GM12878 (cell line): ENCODE measurements around the gene STARD3.
A peak's percentile ranks its signal among the peaks of the same experiment; 100 is the strongest.

ENCODE experiments used
- ATF3 ChIP-seq: IDR thresholded peaks from 2 replicates; pipeline ENCODE4 v1.6.1; 2011; ENCODE audit warnings: low read depth, mild to moderate bottlenecking, low read length, moderate library complexity, borderline replicate concordance; ENCODE audit errors: extremely low read depth
- CREM ChIP-seq: IDR thresholded peaks from 2 replicates; pipeline ENCODE4 v1.6.1; 2014; ENCODE audit warnings: antibody characterized with exemption, low read depth
- CTCF ChIP-seq, 3 experiments: IDR thresholded peaks in 2 of 3; conservative IDR thresholded peaks in 1 of 3; 2 replicates each; pipeline ENCODE4 v1.5.1; 2011; ENCODE audit warnings: low read depth in 3 of 3, low read length in 3 of 3, mild to moderate bottlenecking in 3 of 3, control low read depth in 2 of 3, moderate library complexity in 2 of 3, inconsistent platforms in 1 of 3, mixed read lengths in 1 of 3; ENCODE audit not compliant: control insufficient read depth in 2 of 3, insufficient read depth in 1 of 3; ENCODE audit errors: extremely low read depth in 1 of 3
- EZH2 ChIP-seq: IDR thresholded peaks from 2 replicates; pipeline ENCODE4 v1.6.1; 2012; ENCODE audit warnings: low read depth, mild to moderate bottlenecking, control low read depth, inconsistent platforms, low read length, borderline replicate concordance; ENCODE audit not compliant: control insufficient read depth
- FOS ChIP-seq: IDR thresholded peaks from 3 replicates; pipeline ENCODE4 v1.6.1; 2011; ENCODE audit warnings: borderline replicate concordance; ENCODE audit not compliant: insufficient read length; ENCODE audit errors: extremely low read depth
- RCOR1 ChIP-seq: conservative IDR thresholded peaks from 2 replicates; pipeline ENCODE4 v1.6.1; 2012; ENCODE audit warnings: low read depth, low read length, improper control_type of control experiment
- REST ChIP-seq: IDR thresholded peaks from 2 replicates; pipeline ENCODE4 v1.6.1; 2012; ENCODE audit warnings: mild to moderate bottlenecking, low read depth, low read length
- YY1 ChIP-seq: IDR thresholded peaks from 2 replicates; pipeline ENCODE4 v1.6.1; 2011; ENCODE audit warnings: low read depth, mild to moderate bottlenecking, low read length
- ZBTB4 ChIP-seq: fragments of 450-650 bp; formaldehyde crosslinking; IDR thresholded peaks from 2 replicates; pipeline ENCODE4 v1.4.0; 2022; ENCODE audit warnings: mild to moderate bottlenecking, moderate library complexity

- TF ChIP-seq RCOR1 (no peak), FOS (no peak), YY1 (no peak), CTCF (IDR thresholded peaks at IDR 0.05 in 2 of 3, conservative IDR thresholded peaks at IDR 0.05 in 1 of 3; ENCODE audit: control insufficient read depth in 2 of 3, extremely low read depth in 1 of 3, insufficient read depth in 1 of 3, low read depth in 3 of 3, low read length in 3 of 3) (0 out of 6 replicates have a peak, but pooled peaks of 1 of the 3 experiments have one; percentile 7), CREM (no peak), REST (no peak), EZH2 (no peak), ZBTB4 (CRISPR knock-in tag) (no peak), ATF3 (no peak)
Measured at GRCh38 chr17:39665642-39666224, 28.8 kb downstream of the STARD3 start.
